Measurements from ENCODE around the gene MVB12A. TPM values are rescaled to one million over a fixed set of nuclear protein-coding genes. Genes with fewer than 3 reads are reported as not detected.
A peak's percentile ranks its signal among the peaks of the same experiment; 100 is the strongest.

The MVB12A gene
- total and polyA plus RNA-seq, 10 of the 15 experiments (the other 5 are each of a cell fraction or from before 2014, with no cell fraction given) = 1.2 to 47.6 (median 26.3) TPM

GRCh38 chr19:17391371-17392151, 28.3 kb upstream of the MVB12A start:
- H3K36me3 ChIP-seq (ENCODE audit: control insufficient read depth in 2 of 2, insufficient read depth in 2 of 2, low read length in 1 of 2) = no peaks in the 10 kb centered on the region
- intact Hi-C loops (cut with micrococcal nuclease; ENCODE audit: unreplicated experiment) (no loop called here), in situ Hi-C loops (cut with MboI) (no loop called here)
- no peak for FAIRE-seq
- BruUV-seq (replicated peaks) = no TSS peak
- WGBS (ENCODE audit: insufficient coverage, insufficient replicate concordance, low lambda C conversion rate, missing lambda C conversion rate) = 4% methylated on average over 24 of the region's 26 CpGs
- H3K27ac ChIP-seq (ENCODE audit: control insufficient read depth, insufficient read depth) = no peak overlapping the region
- ChIA-PET POLR2A (interaction anchor here (0.5 to 0.8 kb wide), 4 partner anchors 9 to 712 kb away, joined by 3 to 10 read pairs (median 4); partner anchors contain the start of gene BST2), SMC1A (ENCODE audit: uncharacterized antibody, unreplicated experiment) (interaction anchor here (0.7 to 1.5 kb wide), 2 partner anchors 21 to 98 kb away, joined by 3 to 6 read pairs; no protein-coding TSS in a partner anchor), CTCF (interaction anchor here (0.6 to 9.4 kb wide), 11 partner anchors 14 to 452 kb away, joined by 3 to 170 read pairs (median 4); partner anchors contain the start of genes BST2 and USHBP1), RAD21 (ENCODE audit: unreplicated experiment) (interaction anchor here (1.0 to 1.5 kb wide), 2 partner anchors 56 to 82 kb away, joined by 3 to 4 read pairs; partner anchors contain the start of gene DDA1)
- TF ChIP-seq, protein P1, sequence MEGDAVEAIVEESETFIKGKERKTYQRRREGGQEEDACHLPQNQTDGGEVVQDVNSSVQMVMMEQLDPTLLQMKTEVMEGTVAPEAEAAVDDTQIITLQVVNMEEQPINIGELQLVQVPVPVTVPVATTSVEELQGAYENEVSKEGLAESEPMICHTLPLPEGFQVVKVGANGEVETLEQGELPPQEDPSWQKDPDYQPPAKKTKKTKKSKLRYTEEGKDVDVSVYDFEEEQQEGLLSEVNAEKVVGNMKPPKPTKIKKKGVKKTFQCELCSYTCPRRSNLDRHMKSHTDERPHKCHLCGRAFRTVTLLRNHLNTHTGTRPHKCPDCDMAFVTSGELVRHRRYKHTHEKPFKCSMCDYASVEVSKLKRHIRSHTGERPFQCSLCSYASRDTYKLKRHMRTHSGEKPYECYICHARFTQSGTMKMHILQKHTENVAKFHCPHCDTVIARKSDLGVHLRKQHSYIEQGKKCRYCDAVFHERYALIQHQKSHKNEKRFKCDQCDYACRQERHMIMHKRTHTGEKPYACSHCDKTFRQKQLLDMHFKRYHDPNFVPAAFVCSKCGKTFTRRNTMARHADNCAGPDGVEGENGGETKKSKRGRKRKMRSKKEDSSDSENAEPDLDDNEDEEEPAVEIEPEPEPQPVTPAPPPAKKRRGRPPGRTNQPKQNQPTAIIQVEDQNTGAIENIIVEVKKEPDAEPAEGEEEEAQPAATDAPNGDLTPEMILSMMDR (IDR thresholded peaks at IDR 0.05 in 2 of 3, conservative IDR thresholded peaks at IDR 0.05 in 1 of 3; ENCODE audit: control insufficient read depth in 2 of 3, extremely low read depth in 1 of 3, insufficient read depth in 1 of 3, low read depth in 3 of 3, low read length in 3 of 3) = 0 out of 6 replicates have a peak, but pooled peaks of 1 of the 3 experiments have one; percentile 0
- TF ChIP-seq KAT2A (conservative IDR thresholded peaks at IDR 0.05; ENCODE audit: control insufficient read depth, low read depth, low read length) = no peak
- peak; percentile 22; the same call in 1 of the 2 replicates for TF ChIP-seq SPI1 (IDR thresholded peaks at IDR 0.05; ENCODE audit: borderline replicate concordance, insufficient read depth, low read depth, low read length)
- no peak for TF ChIP-seq ZNF24 (IDR thresholded peaks at IDR 0.05)
- TF ChIP-seq BHLHE40 (IDR thresholded peaks at IDR 0.05; ENCODE audit: borderline replicate concordance in 1 of 2, low read depth in 2 of 2, low read length in 1 of 2) = peak; percentile 48 to 67; a peak in 3 of 4 replicates
- H3K79me2 ChIP-seq (ENCODE audit: control insufficient read depth, insufficient read depth, low read length) = no peaks in the 10 kb centered on the region
- peak overlapping the region; percentile 94 for H3K4me2 ChIP-seq (ENCODE audit: control insufficient read depth, insufficient read depth)
- H3K9me3 ChIP-seq (replicated peaks; ENCODE audit: control insufficient read depth, insufficient read depth, low read length) = no peaks in the 10 kb centered on the region; the same call in 1 of the 3 replicates
- H3K4me3 ChIP-seq = peak overlapping the region; percentile 20; the same call in 1 of the 2 replicates
- H3K4me1 ChIP-seq (ENCODE audit: control insufficient read depth, insufficient read depth, low read length) = peaks cover 9% of the 10 kb centered on the region
- no peak for ATAC-seq
- no peaks in the 10 kb centered on the region for H4K20me1 ChIP-seq (ENCODE audit: control insufficient read depth, insufficient read depth)
- no peak for DNase-seq (ENCODE audit: low read depth, low spot score)
- peak overlapping the region; percentile 34 for H2AFZ ChIP-seq (ENCODE audit: control insufficient read depth, low read depth, low read length)
- H3K9ac ChIP-seq (ENCODE audit: control insufficient read depth, insufficient read depth, low read length) = no peak overlapping the region; the same call in 1 of the 2 replicates
- H3K27me3 ChIP-seq (replicated peaks in 1 of 2; ENCODE audit: control insufficient read depth in 2 of 2, insufficient read depth in 2 of 2, low read length in 1 of 2) = peaks cover 2 to 3% of the 10 kb centered on the region in 2 experiments; a peak in 3 of 4 replicates
